Heart left ventricle (tissue), 16 donors: Measurements from ENCODE around the gene PTPRU. TPM values are rescaled to one million over a fixed set of nuclear protein-coding genes. Genes with fewer than 3 reads are reported as not detected.

ENCODE experiments used
- ATAC-seq, 4 donors: fragments of 200-7000 bp; cut with Tn5 transposase; one replicate each; pipeline ENCODE4 v1.9.1; 2020 to 2022; ENCODE audit warnings: moderate library complexity in 4 of 4, mild to moderate bottlenecking in 3 of 4, moderate number of reproducible peaks in 1 of 4
- DNase-seq, 5 donors: peaks; one replicate each; pipeline ENCODE4 v3.0.0-alpha.2; 2020
- H3K27ac ChIP-seq, 12 donors: fragments of 200-600 bp; sonication (generic) in 4 of 12; one replicate each; pipeline versions ENCODE4 v1.5.0 to v1.8.0; 2016 to 2022; ENCODE audit warnings: mild to moderate bottlenecking in 2 of 12
- H3K27me3 ChIP-seq, 9 donors: fragments of 200-600 bp; sonication (generic) in 2 of 9; one replicate each; pipeline versions ENCODE4 v1.5.1 to v1.8.0; 2016 to 2022; ENCODE audit warnings: mild to moderate bottlenecking in 3 of 9
- H3K36me3 ChIP-seq, 9 donors: fragments of 200-600 bp; sonication (generic) in 2 of 9; one replicate each; pipeline versions ENCODE4 v1.5.0 to v1.8.0; 2018 to 2022; ENCODE audit warnings: mild to moderate bottlenecking in 2 of 9
- H3K4me1 ChIP-seq, 12 donors: fragments of 200-600 bp; sonication (generic) in 4 of 12; one replicate each; pipeline versions ENCODE4 v1.5.0 to v1.8.0; 2016 to 2022; ENCODE audit warnings: mild to moderate bottlenecking in 3 of 12
- H3K4me3 ChIP-seq, 12 donors: fragments of 200-600 bp; sonication (generic) in 4 of 12; one replicate each; pipeline versions ENCODE4 v1.5.0 to v1.8.0; 2017 to 2022; ENCODE audit warnings: mild to moderate bottlenecking in 9 of 12, moderate library complexity in 4 of 12
- H3K9me3 ChIP-seq, 12 donors: fragments of 200-600 bp; sonication (generic) in 4 of 12; one replicate each; pipeline versions ENCODE4 v1.5.0 to v1.8.0; 2016 to 2022; ENCODE audit warnings: mild to moderate bottlenecking in 1 of 12
- POLR2A ChIP-seq, 2 donors: fragments of 450-650 bp; IDR thresholded peaks; one replicate each; pipeline ENCODE4 v1.6.1; 2017; ENCODE audit warnings: antibody characterized with exemption in 2 of 2, mild to moderate bottlenecking in 2 of 2, moderate library complexity in 2 of 2
- WGBS, 4 donors: extraction: QIAGEN DNeasy Blood & Tissue Kit in 2 of 4; methylation state at CpG; one replicate each; pipeline versions ENCODE4 v1.1.5 to v1.1.7; 2013 to 2018; 5-methylcytosine and 5-hydroxymethylcytosine counted together
- intact Hi-C, 10 donors: fragments of 100-400 bp; cut with DNase I; formaldehyde crosslinking; loops; one replicate each; pipeline versions ENCODE4 v1.11.1 to v1.14.2; 2022
- polyA plus RNA-seq, 2 donors: library from polyadenylated mRNA; stranded (reverse); fragments of 200-250 nt; gene quantifications; one replicate each; pipeline ENCODE4 v1.2.3, GENCODE V29; 2013
- total RNA-seq, 9 donors: library from RNA; depleted of rRNA in 2 of 9; stranded (reverse); fragments of >200 nt in 2 of 9; fragmentation: NEBNext Ultra II Directional in 3 of 9; extraction: Animal tissue kit (Norgen Biotek cat#: 25700) in 3 of 9; gene quantifications; one replicate each; pipeline versions ENCODE4 v1.1.0 to v1.2.4, GENCODE V29; 2016 to 2023
- TF ChIP-seq, protein P1 (sequence below), 12 donors: fragments of 200-600 bp; sonication (generic) in 4 of 12; IDR thresholded peaks; one replicate each; pipeline versions ENCODE4 v1.5.0 to v1.8.0; 2018 to 2022; ENCODE audit warnings: antibody characterized with exemption in 12 of 12, mild to moderate bottlenecking in 5 of 12
- donor health status: ischemic (EF 13 %, LVEDD 7.1; RV severe dilation, severe dysfunction).
- donor health status: healthy with polysubstance abuse.
- donor health status: DM: no; HTN: yes; CAD: no.
- donor health status: DM: no; HTN: no; CAD: no.
- donor health status: ischemic (EF 25% LVEDD 6.9; RV normal size, moderate dysfunction).
- donor health status: ischemic (EF 25% LVEDD 5.7; RV mildly dilated, moderate dysfunction).
- donor health status: healthy.
- donor health status: DM: yes; HTN: yes; CAD: no.
- donor health status: ischemic (EF 35%, LVEDD 5.7; RV mildly dilated, moderate dysfunction).
- donor health status: nonischemic (EF 11% LVEDD 7.7; RV severe dilation, severe dysfunction).
- donor health status: DM: yes; HTN: yes; CAD: no.
- donor health status: PGD.
- donor health status: ischemic (EF 29% LVEDD 5.4; RV normal size, mild dysfunction).
- donor health status: nonischemic (EF 23%, LVEDD 6.1; RV moderate dilation, normal function).

The PTPRU gene
- total and polyA plus RNA-seq, 11 donors: 7.1 to 59.9 (median 16.2) TPM

DNA sequence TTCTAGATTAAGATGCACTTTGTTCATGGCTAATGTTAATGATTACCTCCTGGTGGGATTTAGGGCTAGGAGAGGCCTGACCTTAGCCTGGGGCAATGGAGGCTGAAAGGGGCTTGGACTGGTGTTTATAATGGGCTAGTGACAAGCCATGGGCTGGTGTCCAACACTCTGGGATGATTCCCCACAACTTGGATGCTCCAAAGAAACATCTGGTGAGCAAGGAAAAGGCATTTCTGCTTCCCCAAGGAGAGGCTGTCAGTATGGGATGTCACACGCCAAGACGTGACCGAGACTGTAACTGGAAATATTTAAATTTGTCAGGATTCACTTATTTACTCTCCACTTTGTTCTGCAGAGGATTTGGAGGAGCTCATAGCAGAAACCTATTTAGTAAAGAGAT lies 45.2 kb downstream of the PTPRU start:
- Histone ChIP-seq H3K36me3 (peaks cover 0 to 5% (median 0%) of the 10 kb centered on the region in 9 donors), H3K4me3 (no peak overlapping the region), H3K27me3 (no peaks in the 10 kb centered on the region), H3K27ac (no peak overlapping the region), H3K4me1 (no peaks in the 10 kb centered on the region), H3K9me3 (peaks cover 0 to 3% (median 0%) of the 10 kb centered on the region in 12 donors)
- ATAC-seq (no peak), DNase-seq (no peak)
- 68 to 79% (median 72%) methylated on average over 3 of the region's 3 CpGs for WGBS, 4 donors
- TF ChIP-seq, protein P1, sequence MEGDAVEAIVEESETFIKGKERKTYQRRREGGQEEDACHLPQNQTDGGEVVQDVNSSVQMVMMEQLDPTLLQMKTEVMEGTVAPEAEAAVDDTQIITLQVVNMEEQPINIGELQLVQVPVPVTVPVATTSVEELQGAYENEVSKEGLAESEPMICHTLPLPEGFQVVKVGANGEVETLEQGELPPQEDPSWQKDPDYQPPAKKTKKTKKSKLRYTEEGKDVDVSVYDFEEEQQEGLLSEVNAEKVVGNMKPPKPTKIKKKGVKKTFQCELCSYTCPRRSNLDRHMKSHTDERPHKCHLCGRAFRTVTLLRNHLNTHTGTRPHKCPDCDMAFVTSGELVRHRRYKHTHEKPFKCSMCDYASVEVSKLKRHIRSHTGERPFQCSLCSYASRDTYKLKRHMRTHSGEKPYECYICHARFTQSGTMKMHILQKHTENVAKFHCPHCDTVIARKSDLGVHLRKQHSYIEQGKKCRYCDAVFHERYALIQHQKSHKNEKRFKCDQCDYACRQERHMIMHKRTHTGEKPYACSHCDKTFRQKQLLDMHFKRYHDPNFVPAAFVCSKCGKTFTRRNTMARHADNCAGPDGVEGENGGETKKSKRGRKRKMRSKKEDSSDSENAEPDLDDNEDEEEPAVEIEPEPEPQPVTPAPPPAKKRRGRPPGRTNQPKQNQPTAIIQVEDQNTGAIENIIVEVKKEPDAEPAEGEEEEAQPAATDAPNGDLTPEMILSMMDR (IDR thresholded peaks at IDR 0.05): no peak
- no peak for TF ChIP-seq POLR2A (IDR thresholded peaks at IDR 0.05)
- intact Hi-C loops: no loop called here

GRCh38 chr1:29282135-29282923 lies 46.0 kb downstream of the PTPRU start:
- TF ChIP-seq, protein P1 (IDR thresholded peaks at IDR 0.05): no peak
- no peak for TF ChIP-seq POLR2A (IDR thresholded peaks at IDR 0.05)
- Histone ChIP-seq H3K4me1 (no peaks in the 10 kb centered on the region), H3K27ac (no peak overlapping the region), H3K27me3 (no peaks in the 10 kb centered on the region), H3K4me3 (no peak overlapping the region), H3K9me3 (no peaks in the 10 kb centered on the region), H3K36me3 (peaks cover 0 to 4% (median 0%) of the 10 kb centered on the region in 9 donors)
- intact Hi-C loops: no loop called here
- DNase-seq: no peak
- ATAC-seq: no peak
- WGBS, 4 donors: 92 to 95% (median 94%) methylated on average over 17 to 19 of the region's 19 CpGs

DNA sequence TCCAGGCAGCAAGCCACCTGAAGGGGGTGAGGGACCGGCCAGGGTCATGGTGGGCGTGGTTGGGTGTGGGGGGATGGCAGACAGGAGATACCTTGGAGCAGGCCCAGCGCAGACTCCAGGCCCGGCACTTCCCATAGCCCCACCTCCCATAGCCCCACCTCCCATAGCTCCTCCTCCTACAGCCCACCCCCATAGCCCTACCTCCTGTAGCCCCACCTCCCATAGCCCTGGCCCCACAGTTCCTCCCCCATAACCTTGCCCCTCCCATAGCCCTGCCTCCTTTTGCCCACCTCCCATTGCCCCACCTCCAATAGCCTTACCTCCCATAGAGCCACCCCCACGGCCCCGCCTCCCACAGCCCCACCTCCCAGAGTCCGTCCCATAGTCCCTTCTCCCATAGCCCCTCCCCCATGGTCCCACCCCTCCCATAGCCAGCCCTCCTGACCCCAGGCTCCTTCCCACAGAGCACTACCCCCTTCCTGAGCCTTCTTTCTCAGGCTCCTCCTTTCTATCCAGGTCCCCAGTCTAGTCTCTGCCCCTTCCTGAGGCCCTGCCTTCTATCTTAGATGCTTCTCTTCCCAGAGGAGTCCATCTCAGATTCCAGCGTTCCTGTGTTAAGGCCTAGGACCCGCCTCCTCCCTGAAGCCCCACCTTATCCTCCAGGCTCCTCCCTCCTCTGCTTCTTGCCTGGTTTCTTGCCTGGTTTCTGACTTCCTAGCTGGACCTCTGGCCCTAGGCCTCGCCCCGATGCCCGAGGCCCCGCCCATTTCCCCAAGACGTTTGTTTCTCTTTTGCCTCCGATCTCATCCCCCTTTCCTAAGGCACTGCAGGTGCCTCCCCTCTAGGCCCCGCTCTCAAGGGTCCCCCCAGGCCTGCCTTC lies 46.8 kb downstream of the PTPRU start:
- no peak for TF ChIP-seq POLR2A (IDR thresholded peaks at IDR 0.05)
- TF ChIP-seq, protein P1 (IDR thresholded peaks at IDR 0.05): no peak
- peak in 3 of 4 donors; percentile 41 to 68 (median 46) for ATAC-seq

GRCh38 chr1:29283804-29284195 lies 47.5 kb downstream of the PTPRU start:
- intact Hi-C loops: no loop called here
- DNase-seq (no peak), ATAC-seq (no peak)
- H3K4me3 ChIP-seq: no peak overlapping the region
- 57 to 77% (median 72%) methylated on average over 4 to 10 of the region's 10 CpGs for WGBS, 4 donors
- H3K27me3 ChIP-seq: no peaks in the 10 kb centered on the region
- no peak overlapping the region for H3K27ac ChIP-seq
- TF ChIP-seq POLR2A (IDR thresholded peaks at IDR 0.05): no peak
- TF ChIP-seq, protein P1 (IDR thresholded peaks at IDR 0.05): no peak
- no peaks in the 10 kb centered on the region for H3K4me1 ChIP-seq
- peaks cover 0 to 4% (median 0%) of the 10 kb centered on the region in 9 donors for H3K36me3 ChIP-seq
- H3K9me3 ChIP-seq: no peaks in the 10 kb centered on the region

More for the DNA sequence above, 46.8 kb downstream of the PTPRU start:
- no peak for DNase-seq
- Histone ChIP-seq H3K4me1 (no peaks in the 10 kb centered on the region), H3K9me3 (no peaks in the 10 kb centered on the region), H3K4me3 (no peak overlapping the region), H3K27ac (no peak overlapping the region), H3K36me3 (peaks cover 0 to 4% (median 0%) of the 10 kb centered on the region in 9 donors), H3K27me3 (no peaks in the 10 kb centered on the region)
- 47 to 53% (median 49%) methylated on average over 16 of the region's 16 CpGs for WGBS, 4 donors
- intact Hi-C loops: no loop called here
